Activated CD8-positive, alpha-beta memory T cell treated with anti-CD3 and anti-CD28 coated beads, Interleukin-2, amount 50 U/mL, for 4 hours (primary cell): ENCODE results near the gene GSG1L2.

ENCODE experiments used
- DNase-seq: peaks from one replicate; pipeline ENCODE4 v3.0.0-alpha.2; 2020

GSG1L2 gene

DNA sequence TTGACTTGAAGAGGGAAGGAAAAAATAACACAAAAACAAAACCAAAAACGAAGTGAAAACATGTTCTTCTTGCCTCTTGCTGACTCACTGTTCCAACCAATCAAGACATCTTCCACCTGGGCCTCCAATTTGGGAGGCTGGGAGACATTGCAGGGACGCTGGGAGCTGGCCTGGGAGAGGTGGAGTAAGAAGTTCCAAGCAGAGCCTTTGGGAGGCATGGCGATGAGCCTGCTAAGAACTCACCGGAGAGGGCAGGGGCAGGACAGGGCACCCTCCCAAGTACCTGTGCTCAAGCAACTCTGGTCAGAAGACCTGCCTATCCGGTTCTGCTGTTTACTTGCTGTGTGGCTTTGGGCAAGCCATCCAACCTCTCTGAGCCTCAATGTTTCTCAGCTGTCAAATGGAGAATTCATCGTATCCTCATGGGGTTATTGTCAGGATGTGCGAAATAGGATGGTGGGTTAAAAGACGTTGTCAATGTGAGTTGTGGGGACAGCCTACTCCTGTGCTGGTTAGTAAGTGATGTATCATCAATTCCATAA is 3.0 kb upstream of the GSG1L2 start:
- DNase-seq, result no peak

DNA sequence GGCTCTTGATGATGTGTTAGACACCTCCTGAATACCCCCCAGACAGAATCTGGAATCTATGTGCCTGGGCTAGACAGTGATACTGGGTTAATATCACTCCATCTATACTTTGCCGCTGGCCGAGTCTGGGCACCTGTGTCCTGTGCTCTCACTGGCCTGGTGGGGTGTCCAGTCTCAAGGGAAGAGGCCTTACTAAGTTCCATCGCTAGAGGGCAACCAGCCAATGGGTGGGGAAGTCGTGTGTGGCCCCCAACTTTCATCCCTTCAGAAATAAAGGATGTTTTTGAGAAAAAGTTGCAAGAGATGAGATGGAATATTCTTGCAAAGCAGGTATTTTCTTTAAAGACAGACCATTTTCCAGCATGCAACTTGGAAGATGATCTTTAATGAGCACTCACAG is 2.2 kb upstream of the GSG1L2 start:
- DNase-seq, result no peak

DNA sequence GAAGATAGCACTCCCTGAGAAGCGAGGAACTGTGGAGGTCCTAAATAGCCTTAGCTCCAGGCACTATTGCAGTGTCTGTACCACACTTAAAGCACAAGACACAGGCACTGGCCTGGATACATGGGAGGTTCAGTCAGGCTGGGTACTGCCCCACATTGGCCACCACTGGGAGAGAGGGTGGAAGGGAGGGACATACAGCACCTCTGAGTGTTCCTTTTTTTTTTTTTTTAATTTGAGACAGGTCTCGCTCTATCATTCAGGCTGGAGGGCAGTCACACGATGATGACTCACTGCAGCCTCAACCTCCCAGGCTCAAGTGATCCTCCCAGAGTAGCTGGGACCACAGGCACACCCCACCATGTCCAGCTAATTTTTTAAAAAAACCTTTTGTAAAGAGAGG is 1.4 kb downstream of the GSG1L2 start:
- DNase-seq, result no peak

DNA sequence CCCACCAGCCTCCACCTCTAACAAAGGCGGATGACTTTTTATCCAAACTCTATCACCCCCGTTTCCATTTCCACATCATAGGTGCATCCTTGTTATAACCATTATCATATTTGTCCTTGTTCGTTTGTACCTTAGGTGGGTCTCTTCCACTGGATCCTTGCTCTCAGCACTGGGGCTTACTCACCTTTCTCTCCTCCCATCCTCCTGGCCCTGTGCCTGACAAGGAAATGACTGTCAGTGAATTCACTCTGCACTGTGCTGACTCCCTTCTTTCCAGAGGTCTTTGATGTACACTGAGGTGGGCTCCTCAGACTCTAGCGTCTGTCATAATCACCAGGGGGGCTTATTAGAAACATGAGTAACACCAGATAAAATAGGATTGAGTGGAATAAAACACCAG is 3.1 kb downstream of the GSG1L2 start:
- no peak for DNase-seq

DNA sequence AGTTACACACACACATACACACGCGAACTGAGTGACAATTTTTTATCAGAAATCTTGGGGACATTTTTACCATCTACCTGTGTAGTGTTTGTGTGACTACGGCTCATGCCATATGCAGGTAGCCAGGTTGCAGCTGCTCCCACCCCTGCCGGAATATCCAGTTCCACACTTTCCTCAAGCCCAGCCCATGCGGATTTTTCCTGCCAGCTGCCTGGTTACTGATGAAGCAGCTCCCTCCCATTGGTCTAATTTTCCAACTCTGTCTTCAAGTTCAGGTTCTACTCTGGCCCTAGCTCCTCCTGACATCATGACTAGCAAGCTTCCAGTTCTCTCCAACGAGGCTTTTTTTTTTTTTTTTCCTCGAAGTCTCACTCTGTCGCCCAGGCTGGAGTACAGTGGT is 4.8 kb downstream of the GSG1L2 start:
- no peak for DNase-seq

DNA sequence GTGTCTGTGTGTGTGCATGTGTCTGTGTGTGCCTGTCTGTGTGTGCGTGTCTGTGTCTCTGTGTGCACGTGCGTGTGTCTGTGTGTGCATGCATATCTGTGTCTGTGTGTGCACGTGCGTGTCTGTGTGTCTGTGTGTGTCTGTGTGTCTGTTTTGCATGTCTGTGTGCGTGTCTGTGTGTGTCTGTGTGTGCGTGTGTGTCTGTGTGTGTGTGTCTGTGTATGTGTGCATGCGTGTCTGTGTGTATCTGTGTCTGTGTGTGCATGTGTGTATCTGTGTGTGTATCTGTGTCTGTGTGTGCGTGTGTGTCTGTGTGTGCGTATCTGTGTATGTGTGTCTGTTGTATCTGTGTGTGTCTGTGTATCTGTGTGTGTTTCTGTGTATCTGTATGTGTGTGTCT is 5.4 kb downstream of the GSG1L2 start:
- no peak for DNase-seq

DNA sequence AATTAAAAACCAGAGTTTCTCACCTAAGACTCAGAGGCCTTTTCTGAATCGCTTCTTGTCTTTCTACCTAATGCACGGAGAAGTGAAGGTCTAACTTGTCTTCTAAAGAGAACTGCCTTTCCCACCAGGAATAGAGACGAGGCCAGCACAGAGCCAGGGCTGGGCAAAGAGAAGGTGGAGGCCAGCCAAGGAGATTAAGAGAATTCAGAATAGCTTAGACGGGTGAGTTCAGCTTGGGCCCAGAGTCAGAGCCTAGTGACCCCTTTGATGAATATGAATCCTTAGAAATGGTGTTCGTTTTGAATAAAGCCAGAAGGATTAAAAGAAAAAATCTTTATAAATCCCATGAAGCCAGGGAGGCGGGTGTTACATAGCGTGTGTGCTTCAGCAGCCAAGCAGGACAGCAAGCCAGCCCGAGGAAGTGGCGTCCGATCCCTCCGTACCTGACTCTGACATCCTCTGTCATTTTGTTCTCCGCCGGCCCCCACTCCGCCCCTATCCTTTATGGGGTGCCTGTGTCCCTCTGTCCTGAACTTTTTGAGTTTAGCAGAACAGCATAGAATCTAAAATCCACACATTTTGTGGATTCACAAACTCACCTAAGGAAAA is 7.4 kb downstream of the GSG1L2 start:
- DNase-seq, result no peak

DNA sequence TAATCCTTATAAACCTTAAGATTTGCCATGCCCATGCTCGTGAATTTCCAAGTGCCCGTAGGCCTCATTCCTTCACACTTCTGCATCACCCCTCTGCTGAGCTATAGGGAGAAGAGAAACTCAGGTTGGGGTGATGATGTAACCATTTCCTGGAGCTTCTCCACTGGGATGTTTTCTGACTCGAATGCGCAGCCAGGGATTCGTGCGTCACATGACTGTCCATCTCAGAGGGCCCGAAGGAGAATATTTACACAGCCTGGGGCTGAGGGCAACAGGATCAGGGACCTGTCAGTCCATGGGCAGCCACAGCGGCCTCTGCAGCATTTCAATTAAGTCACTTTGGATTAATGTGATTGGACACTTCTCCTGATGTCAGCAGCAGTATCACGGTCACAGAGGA is 8.7 kb downstream of the GSG1L2 start:
- DNase-seq, result no peak

DNA sequence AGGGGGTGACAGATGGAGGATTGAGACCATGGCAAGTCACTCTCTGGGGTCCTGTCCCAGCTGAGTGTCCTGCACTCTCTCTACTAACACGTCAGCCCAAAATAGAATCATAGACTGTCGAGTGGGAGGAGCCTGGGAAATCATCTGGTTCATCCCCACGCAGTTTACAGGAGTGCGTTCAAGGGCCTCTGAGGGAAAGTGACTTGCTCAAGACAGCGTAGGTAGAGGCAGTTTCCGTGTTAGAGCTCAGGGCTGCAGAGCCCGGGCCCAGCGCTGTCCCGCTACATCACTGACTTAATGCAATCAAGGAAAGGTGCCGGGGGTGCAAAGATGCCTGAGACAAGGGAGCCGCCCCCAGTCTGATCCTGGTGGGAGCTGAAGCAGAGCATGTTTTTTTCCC is 10.3 kb downstream of the GSG1L2 start:
- DNase-seq, result no peak

DNA sequence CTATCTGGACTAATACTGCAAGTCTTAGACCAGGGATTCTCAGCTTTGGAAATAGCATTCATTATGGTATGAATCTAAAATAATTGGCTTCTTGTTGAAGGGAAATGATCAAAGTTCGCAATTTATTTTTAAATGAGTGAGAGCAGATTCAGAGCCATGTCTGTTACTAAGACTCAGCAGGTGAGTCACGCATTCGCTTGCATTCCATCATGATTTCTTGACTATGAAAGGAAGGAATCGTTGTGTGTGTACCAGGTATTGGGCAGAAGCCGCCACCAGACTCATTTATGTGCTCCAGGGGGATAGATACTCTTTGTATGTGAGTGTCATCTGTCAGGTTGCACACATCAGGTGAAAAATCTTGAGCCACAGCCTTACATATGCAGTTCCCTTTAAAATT is 10.8 kb downstream of the GSG1L2 start:
- DNase-seq, result no peak

DNA sequence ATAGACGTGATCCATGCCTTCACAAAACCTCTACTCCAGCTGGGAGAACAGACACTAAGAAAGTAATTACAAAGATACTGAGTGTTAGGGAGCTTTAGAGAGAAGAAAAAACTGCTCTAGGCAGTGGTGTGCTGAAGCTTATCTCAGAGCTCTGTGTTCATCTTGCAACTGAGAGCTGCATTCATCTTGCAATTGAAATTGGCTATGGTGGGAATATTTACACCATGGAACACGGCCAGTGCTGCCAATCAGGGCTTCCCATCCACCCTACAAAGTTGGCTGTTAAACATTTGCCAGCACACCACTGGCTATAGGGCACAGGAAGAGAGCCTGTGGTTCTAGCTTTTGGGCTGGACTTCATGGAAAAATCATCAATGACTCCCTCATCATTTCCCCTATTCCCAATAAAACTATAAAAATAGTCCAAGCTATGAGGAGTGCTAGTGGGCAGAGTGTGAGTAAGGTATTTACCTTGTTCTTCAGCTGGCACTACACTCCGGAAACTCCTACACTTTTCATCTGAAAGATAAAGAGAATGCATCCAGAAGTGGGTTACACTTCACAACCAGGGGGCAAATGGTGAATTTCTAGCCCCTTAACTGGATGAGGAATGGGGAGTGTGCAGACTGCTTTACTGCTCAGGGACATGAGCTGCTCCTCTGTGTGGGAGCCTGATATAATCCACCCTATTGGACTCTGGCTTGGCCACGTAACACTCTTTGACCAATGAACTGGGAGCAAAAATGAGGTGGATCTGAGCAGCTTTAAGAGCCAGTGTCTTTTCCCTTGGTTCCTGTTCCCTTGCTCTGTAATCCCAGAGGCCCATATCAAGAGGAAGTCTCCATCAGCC is 11.6 kb downstream of the GSG1L2 start:
- no peak for DNase-seq

DNA sequence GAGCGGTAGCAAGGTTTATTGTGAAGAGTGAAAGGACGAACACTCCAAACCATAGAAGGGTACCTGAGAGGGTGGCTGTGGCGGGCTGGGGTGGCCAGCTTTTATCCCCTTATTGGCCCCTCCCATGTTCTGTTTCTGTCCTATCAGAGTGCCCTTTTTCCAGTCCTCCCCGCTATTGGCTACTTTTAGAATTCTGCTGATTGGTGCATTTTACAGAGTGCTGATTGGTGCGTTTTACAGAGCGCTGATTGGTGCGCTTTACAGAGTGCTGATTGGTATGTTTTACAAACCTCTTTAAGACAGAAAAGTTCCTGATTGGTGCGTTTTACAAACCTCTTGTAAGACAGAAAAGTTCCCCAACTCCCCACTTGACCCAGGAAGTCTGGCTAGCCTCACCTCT is 12.5 kb downstream of the GSG1L2 start:
- no peak for DNase-seq

DNA sequence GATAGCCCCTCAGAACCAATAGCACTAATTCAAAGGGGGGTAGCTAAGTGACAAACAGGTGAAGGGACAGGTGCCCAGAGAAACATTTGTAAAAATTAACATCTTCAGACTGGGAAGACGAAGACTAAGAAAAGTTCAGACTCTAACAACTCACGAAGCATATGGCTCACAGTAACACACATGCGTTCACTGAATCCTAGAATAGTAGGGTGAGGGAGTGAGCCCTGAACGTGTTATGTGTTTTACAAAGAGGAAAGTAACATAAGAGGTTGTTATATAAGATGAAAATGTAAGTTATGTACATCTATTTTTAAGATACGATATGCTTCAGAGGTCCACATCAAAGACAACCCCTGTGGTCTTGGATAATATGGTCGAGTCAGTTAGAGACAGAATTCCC is 15.2 kb downstream of the GSG1L2 start:
- DNase-seq, result no peak

DNA sequence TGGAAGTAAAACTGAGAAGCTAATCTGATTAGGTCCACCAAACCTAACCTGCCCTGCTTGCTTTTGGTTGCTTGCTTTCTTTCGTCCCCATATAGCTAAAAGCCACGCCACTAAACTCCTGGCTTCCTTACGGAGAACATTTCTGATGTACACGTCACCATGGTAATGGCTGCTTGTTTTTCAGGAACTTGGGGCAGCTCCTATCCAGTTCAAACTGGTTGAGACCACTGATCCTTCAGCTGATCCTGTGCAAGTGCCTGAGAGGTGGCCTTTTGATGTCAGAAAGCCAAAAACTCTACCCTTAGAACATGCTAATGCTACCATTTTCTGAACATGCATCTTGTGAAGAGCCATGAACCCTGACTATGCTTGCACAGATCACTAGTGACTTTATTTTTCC is 16.1 kb downstream of the GSG1L2 start:
- DNase-seq, result no peak

DNA sequence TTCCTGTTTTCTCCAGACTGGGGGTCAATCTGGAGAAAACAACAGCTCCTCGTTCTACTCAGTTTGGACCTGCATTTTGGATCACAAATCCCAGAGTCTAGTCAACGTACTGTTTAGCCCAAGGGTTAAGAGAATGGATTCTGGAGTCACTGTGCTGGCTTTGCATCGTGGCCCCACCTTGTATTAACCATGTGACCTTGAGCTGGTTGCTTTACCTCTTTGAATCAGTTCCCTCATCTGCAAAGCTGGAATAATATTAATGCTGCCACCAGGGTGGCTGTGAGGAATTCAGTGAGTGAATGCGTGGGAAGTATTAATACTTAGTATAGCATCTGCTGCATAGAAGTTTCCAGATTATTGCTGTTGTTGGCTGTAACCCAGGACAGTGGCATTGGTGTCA is 19.2 kb downstream of the GSG1L2 start:
- no peak for DNase-seq

DNA sequence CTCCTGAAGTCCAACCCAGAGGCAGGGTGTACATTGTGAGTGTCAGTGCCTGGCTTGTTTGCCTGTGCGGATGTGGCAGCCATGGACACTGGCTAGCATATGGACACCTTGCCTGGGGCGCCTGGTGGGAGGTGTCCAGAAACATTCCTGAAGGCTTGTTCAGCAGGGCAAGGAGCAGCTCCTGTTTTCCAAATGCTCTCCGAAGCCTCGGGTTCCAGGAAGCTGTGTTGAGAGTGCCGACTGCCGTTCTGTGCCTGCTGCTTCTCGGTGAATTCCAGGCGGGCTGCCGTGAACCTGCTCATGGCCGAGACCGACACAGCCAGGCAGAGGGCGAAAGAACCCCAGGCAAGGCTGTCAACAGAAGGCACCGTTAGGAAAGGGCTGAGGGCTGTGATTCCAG is 19.6 kb downstream of the GSG1L2 start:
- DNase-seq, result no peak

DNA sequence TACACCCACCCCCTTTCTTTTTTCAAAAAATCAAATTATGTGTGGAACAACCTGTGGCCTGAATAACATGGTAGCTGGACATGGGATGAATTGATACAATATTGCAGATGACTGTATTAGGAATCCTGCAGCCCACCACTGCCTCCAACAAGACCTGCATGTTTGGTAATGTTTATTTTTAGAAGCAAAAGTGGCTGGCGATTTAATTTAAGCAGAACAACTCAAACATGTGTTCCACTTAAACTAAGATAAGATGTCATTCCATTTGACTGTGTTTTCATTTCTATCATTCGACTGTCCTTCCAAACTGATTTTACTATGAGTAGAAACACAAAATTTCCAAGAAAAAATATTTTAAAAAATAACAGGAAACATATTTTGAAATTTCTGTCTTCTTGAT is 20.4 kb downstream of the GSG1L2 start:
- no peak for DNase-seq

DNA sequence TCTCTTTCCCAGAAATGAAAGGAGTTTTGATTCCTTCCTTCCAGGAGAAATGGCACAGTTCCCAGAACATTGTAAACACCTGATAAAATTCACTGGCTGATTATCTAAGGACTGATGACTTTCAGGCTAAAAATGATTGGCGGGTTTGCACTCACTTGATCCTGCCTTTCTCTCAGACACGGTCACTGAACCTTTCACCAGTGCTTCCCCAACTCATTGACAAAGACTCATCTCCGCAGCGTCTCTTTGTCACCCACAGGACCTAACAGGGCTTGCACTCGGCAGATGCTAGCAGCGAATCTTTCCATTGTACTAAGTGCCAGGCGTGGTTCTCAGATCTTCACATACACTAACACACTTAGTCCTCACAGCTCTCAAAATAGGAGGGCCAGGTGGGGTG is 23.2 kb downstream of the GSG1L2 start:
- DNase-seq, result no peak

DNA sequence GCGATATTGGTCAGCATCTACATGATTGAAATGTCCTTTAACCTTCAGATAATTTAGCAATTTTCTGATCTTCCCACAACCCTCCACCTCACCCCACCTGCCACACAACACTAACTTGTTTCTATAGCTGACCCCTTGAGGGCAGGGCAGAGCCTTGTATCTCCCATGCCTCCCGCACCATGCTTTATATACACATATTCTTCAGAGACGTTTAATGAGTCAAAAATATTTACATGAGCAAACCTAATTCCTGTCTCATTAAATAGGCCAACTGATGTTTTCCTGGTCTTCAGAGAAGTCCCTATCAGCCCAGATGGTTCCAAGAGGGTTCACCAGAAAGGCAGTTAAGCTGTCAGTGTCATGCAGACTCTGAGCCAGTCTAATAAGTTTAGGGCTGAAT is 23.9 kb downstream of the GSG1L2 start:
- DNase-seq, result no peak

DNA sequence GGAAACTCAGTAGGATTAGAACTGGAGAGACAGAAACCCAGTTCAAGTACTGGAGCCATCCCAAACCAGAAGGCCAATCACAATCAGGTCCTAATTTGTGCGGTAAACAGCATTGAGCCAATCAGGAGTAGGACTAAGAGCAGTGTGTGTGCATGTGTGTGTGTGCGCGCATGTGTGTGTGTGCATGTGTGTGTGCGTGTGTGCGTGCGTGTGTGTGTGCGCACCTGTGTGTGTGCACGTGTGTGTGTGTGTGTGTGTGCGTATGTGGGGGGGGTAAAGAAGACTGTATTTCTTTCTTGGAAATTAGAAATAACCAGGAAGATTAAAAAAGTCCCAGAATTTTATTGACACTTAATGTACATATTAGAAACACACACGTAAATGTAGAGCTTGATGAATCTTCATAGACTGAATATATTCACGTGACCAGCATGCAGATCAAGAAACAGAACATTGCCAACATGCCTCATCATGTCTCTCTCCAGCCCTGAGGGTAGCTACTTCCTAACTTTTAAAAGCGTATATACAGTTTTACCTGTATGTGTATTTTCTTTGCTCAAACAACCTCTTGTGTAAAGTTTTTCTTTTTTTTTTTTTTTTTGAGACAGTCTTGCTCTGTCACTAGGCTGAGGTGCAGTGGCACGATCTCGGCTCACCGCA is 29.6 kb downstream of the GSG1L2 start:
- no peak for DNase-seq

DNA sequence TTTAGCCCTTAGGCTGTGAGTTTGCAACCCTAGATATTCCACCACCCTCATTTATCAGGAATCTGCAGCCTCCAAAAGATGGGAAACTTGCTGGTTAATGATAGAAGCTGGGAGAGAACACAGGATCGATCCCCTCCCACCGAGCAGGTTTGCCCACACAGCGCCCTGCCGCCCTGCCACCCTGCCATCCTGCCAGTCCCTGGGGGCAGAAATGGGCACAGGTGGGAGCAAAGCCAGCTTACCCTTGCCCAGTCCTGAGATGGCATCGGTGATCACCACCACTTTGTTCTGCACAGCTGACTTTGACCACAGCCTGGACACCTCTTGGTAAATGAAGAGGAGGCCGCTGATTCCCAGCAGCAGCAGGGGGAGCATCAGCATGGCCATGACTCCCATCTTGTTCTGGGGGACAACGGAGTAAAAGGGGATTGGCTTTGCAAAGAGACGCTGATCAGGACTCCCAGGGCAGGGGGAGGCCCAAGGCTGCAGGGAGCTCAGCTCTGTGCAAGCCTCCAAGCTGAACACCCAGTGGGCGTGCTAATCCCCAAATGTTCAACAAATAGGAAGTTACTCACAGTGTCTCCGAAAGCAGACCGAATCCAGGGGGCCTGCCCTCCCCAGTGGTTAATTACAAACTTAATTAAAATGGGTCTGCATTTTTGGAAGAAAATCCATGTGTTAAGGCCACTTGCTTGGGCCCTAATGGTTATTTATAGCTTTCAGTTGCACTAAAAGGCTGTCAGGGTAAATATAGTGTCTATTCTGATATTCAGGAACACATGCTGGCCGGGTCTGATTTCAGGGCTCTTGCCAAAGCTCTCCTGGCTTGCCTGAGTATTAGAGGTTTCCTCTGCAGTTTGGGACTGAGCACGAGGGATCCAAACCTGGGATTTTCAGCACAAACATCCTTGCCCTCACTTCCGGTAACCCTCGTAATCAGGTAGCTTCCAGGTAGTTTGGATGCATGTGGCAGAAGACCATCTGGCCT is 30.7 kb downstream of the GSG1L2 start, which contains the start of gene DHRS7C:
TSS of gene DHRS7C (minus strand) at position 704 of the 988 bp plus-strand sequence. CDS start at position 396, 308 bp downstream.
- no peak for DNase-seq

DNA sequence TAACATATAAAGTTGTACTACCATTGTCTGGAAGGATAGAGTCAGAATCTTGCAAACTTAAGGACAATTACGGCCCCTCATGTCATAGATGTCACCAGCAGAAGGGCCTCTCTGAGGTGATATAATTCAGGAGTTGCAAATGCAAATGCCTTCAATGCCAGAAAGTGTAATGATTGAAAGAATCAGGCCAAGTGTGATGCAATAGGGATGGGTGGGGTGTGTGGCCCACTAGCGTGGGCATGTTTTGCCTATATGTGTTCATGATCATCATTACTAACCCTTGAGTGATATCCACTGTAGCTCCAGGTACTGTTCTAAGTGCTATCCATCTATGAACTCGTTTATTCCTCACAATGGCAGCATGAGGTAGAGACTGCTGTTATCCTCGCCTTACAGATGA is 31.6 kb downstream of the GSG1L2 start:
- no peak for DNase-seq

DNA sequence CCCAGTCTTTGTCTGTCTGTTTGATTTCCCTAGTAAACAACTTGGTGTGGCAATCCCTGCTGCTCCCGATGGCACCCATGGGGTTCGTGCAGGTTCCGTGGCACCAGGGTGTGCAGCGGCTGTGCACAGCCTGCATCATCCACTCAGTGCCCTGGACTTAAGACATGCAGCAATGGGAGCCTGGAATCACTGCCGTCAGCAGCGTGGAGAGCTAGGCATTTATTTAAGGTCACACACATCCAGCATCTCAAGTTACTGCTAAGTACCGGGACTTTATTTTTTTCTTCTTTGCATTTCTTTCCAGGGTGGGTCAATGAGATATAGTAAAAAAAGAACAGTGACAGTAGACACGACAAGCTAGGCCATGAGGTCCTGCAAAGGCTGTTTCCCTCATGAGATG is 33.3 kb downstream of the GSG1L2 start:
- no peak for DNase-seq
